ENCODE data around the gene ZFC3H1. TPM values are rescaled to one million over a fixed set of nuclear protein-coding genes. Genes with fewer than 3 reads are reported as not detected.

Gene ZFC3H1
- total RNA-seq, 1 donor from 2014 or later: 38.2 TPM

GRCh38 chr12:71599210-71599609, 64.4 kb downstream of the ZFC3H1 start:
- Mint-ChIP-seq H3K9me3 (no peaks in the 10 kb centered on the region), H3K27me3 (peaks cover 21% of the 10 kb centered on the region), H3K27ac (no peak overlapping the region), H3K4me3 (no peak overlapping the region), H3K36me3 (no peaks in the 10 kb centered on the region), H3K4me1 (ENCODE audit: unreplicated experiment) (no peaks in the 10 kb centered on the region)
- TF ChIP-seq CTCF (conservative IDR thresholded peaks at IDR 0.05): no peak
- DNase-seq (ENCODE audit: extremely low spot score, unreplicated experiment): no peak

- no peak for TF ChIP-seq CTCF (conservative IDR thresholded peaks at IDR 0.05)
- H3K4me1 Mint-ChIP-seq (ENCODE audit: unreplicated experiment): no peaks in the 10 kb centered on the region
- no peaks in the 10 kb centered on the region for H3K9me3 Mint-ChIP-seq
- H3K36me3 Mint-ChIP-seq: no peaks in the 10 kb centered on the region
- no peak for DNase-seq (ENCODE audit: extremely low spot score, unreplicated experiment)
- H3K4me3 Mint-ChIP-seq: no peak overlapping the region
- peaks cover 14% of the 10 kb centered on the region for H3K27me3 Mint-ChIP-seq
- no peak overlapping the region for H3K27ac Mint-ChIP-seq
These were observed 69.3 kb downstream of the ZFC3H1 start for GRCh38 chr12:71594214-71594948.

- Mint-ChIP-seq H3K27ac (no peak overlapping the region), H3K9me3 (no peaks in the 10 kb centered on the region), H3K36me3 (no peaks in the 10 kb centered on the region), H3K27me3 (peaks cover 11% of the 10 kb centered on the region), H3K4me3 (no peak overlapping the region), H3K4me1 (ENCODE audit: unreplicated experiment) (no peaks in the 10 kb centered on the region)
- TF ChIP-seq CTCF (conservative IDR thresholded peaks at IDR 0.05): no peak
- DNase-seq (ENCODE audit: extremely low spot score, unreplicated experiment): no peak
These were observed 70.8 kb downstream of the ZFC3H1 start for GRCh38 chr12:71592841-71593240.

GRCh38 chr12:71591601-71592000, 72.0 kb downstream of the ZFC3H1 start:
- TF ChIP-seq CTCF (conservative IDR thresholded peaks at IDR 0.05): no peak
- no peaks in the 10 kb centered on the region for H3K9me3 Mint-ChIP-seq
- H3K4me3 Mint-ChIP-seq: no peak overlapping the region
- peaks cover 11% of the 10 kb centered on the region for H3K27me3 Mint-ChIP-seq
- no peak for DNase-seq (ENCODE audit: extremely low spot score, unreplicated experiment)
- no peaks in the 10 kb centered on the region for H3K36me3 Mint-ChIP-seq
- no peaks in the 10 kb centered on the region for H3K4me1 Mint-ChIP-seq (ENCODE audit: unreplicated experiment)
- no peak overlapping the region for H3K27ac Mint-ChIP-seq

- TF ChIP-seq CTCF (conservative IDR thresholded peaks at IDR 0.05): no peak
- no peaks in the 10 kb centered on the region for H3K9me3 Mint-ChIP-seq
- DNase-seq (ENCODE audit: extremely low spot score, unreplicated experiment): no peak
- H3K4me3 Mint-ChIP-seq: no peak overlapping the region
- H3K27me3 Mint-ChIP-seq: peaks cover 6% of the 10 kb centered on the region
- H3K4me1 Mint-ChIP-seq (ENCODE audit: unreplicated experiment): no peaks in the 10 kb centered on the region
- H3K27ac Mint-ChIP-seq: no peak overlapping the region
- H3K36me3 Mint-ChIP-seq: no peaks in the 10 kb centered on the region
These were observed 74.2 kb downstream of the ZFC3H1 start for GRCh38 chr12:71589478-71589881.

All from type B pancreatic cell (in vitro differentiated cells).